Gastroesophageal sphincter (tissue), 4 donors: Measurements from ENCODE around the gene BABAM1. TPM values are rescaled to one million over a fixed set of nuclear protein-coding genes. Genes with fewer than 3 reads are reported as not detected.

Experiments
- ATAC-seq: fragments of 150-250 bp; one replicate; pipeline ENCODE4 v1.9.1; 2016; ENCODE audit warnings: mild to moderate bottlenecking, moderate library complexity
- H3K27ac ChIP-seq, 4 donors: fragments of 200-600 bp; sonication (generic) in 3 of 4; 1 replicate in 3 of 4; 2 replicates in 1 of 4; pipeline ENCODE4 v1.5.1; 2016 to 2019
- H3K27me3 ChIP-seq: fragments of 200-600 bp; sonication (generic); one replicate; pipeline ENCODE4 v1.5.1; 2019
- H3K36me3 ChIP-seq, 2 donors: fragments of 200-600 bp; sonication (generic); one replicate each; pipeline ENCODE4 v1.5.1; 2019; ENCODE audit warnings: control low read depth in 1 of 2
- H3K4me1 ChIP-seq, 3 donors: fragments of 200-600 bp; sonication (generic); 1 replicate in 2 of 3; 2 replicates in 1 of 3; pipeline ENCODE4 v1.5.1; 2016 to 2019; ENCODE audit warnings: control low read depth in 2 of 3
- H3K4me3 ChIP-seq, 2 donors: fragments of 200-600 bp; sonication (generic); one replicate each; pipeline ENCODE4 v1.5.1; 2019; ENCODE audit warnings: mild to moderate bottlenecking in 1 of 2, moderate library complexity in 1 of 2
- H3K9me3 ChIP-seq, 3 donors: fragments of 200-600 bp; sonication (generic); one replicate each; pipeline ENCODE4 v1.5.1; 2017 to 2019; ENCODE audit warnings: control low read depth in 2 of 3
- CTCF ChIP-seq, 4 experiments: fragments of 200-600 bp in 2 of 4; fragments of 450-650 bp in 2 of 4; sonication (generic) in 1 of 4; IDR thresholded peaks; one replicate each; pipeline ENCODE4 v1.5.1; 2017 to 2019; ENCODE audit warnings: antibody characterized with exemption in 4 of 4, mild to moderate bottlenecking in 2 of 4, moderate library complexity in 2 of 4
- EP300 ChIP-seq: sonication (generic); formaldehyde crosslinking; IDR thresholded peaks from one replicate; pipeline ENCODE4 v1.6.1; 2017; ENCODE audit warnings: antibody characterized with exemption, mild to moderate bottlenecking
- POLR2A ChIP-seq, 2 donors: fragments of 450-650 bp; IDR thresholded peaks; one replicate each; pipeline ENCODE4 v1.6.1; 2017; ENCODE audit warnings: antibody characterized with exemption in 2 of 2, mild to moderate bottlenecking in 2 of 2, moderate library complexity in 1 of 2
- POLR2AphosphoS5 ChIP-seq: sonication (generic); formaldehyde crosslinking; IDR thresholded peaks from one replicate; pipeline ENCODE4 v1.6.1; 2017; ENCODE audit warnings: antibody characterized with exemption
- WGBS, 2 donors: methylation state at CpG; one replicate each; pipeline ENCODE4 v1.1.5; 2018; ENCODE audit warnings: low coverage in 1 of 2; 5-methylcytosine and 5-hydroxymethylcytosine counted together
- total RNA-seq, 4 donors: library from RNA; depleted of rRNA; stranded (reverse); fragments of >200 nt; gene quantifications; one replicate each; pipeline ENCODE4 v1.1.0, GENCODE V29; 2016

Gene BABAM1
- total RNA-seq, 4 donors from 2014 or later = 62.6 to 91.8 (median 81.9) TPM

GRCh38 chr19:17302391-17303166 lies 35.3 kb downstream of the BABAM1 start:
- TF ChIP-seq CTCF (IDR thresholded peaks at IDR 0.05) = no peak
- WGBS, 2 donors = 40% methylated on average over 1 of the region's 29 CpGs; no CpG with 5 or more reads in 1 of the 2 donors
- peak overlapping the region; percentile 52 to 94 (median 91) for H3K27ac ChIP-seq

GRCh38 chr19:17303167-17303939 lies 36.1 kb downstream of the BABAM1 start, which contains the start of gene ABHD8:
TSS of gene ABHD8 (minus strand) at chr19:17303425. CDS start at chr19:17301616, 1,809 bp downstream.
- H3K27ac ChIP-seq = peak within 1 kb of the TSS; percentile 52 to 94 (median 91)
- H3K4me3 ChIP-seq = peak within 1 kb of the TSS; percentile 64 to 72
- H3K27me3 ChIP-seq = no peaks in the 10 kb centered on the region
- WGBS, 2 donors = 7% methylated on average over 2 of the region's 52 CpGs; no CpG with 5 or more reads in 1 of the 2 donors
- peak; percentile 90 for ATAC-seq
- H3K4me1 ChIP-seq = peaks cover 0 to 80% (median 38%) of the 10 kb centered on the region in 3 donors
- TF ChIP-seq CTCF (IDR thresholded peaks at IDR 0.05) (peak in 3 of 4 experiments; percentile 66 to 93 (median 88)), POLR2A (IDR thresholded peaks at IDR 0.05) (peak; percentile 32 to 51), POLR2AphosphoS5 (peak; percentile 56), EP300 (no peak)
- H3K36me3 ChIP-seq = peaks cover 0 to 20% of the 10 kb centered on the region in 2 donors
- H3K9me3 ChIP-seq = no peaks in the 10 kb centered on the region

More at GRCh38 chr19:17302391-17303166, 35.3 kb downstream of the BABAM1 start:
- no peaks in the 10 kb centered on the region for H3K9me3 ChIP-seq
- ATAC-seq = no peak
- no peaks in the 10 kb centered on the region for H3K27me3 ChIP-seq
- H3K4me3 ChIP-seq = peak overlapping the region; percentile 64 to 72
- H3K36me3 ChIP-seq = peaks cover 0 to 27% of the 10 kb centered on the region in 2 donors
- peaks cover 0 to 72% (median 38%) of the 10 kb centered on the region in 3 donors for H3K4me1 ChIP-seq

- WGBS, 2 donors = 43 to 61% methylated on average over 4 to 10 of the region's 12 CpGs
- peak overlapping the region in 1 of 2 donors; percentile 72 for H3K4me3 ChIP-seq
These were observed 36.7 kb downstream of the BABAM1 start for GRCh38 chr19:17303940-17304267.

More at GRCh38 chr19:17303940-17304267, 36.7 kb downstream of the BABAM1 start:
- no peak for ATAC-seq
- Histone ChIP-seq H3K27ac (peak overlapping the region; percentile 35 to 94 (median 91)), H3K9me3 (no peaks in the 10 kb centered on the region), H3K4me1 (peaks cover 0 to 86% (median 38%) of the 10 kb centered on the region in 3 donors), H3K27me3 (no peaks in the 10 kb centered on the region), H3K36me3 (peaks cover 0 to 18% of the 10 kb centered on the region in 2 donors)
- TF ChIP-seq EP300 (no peak), POLR2AphosphoS5 (no peak), CTCF (IDR thresholded peaks at IDR 0.05) (no peak), POLR2A (IDR thresholded peaks at IDR 0.05) (no peak)
